ENCODE measurements around the gene RYK.

- TF ChIP-seq CTCF (conservative IDR thresholded peaks at IDR 0.05 in 1 of 2, IDR thresholded peaks at IDR 0.05 in 1 of 2; ENCODE audit: low read depth in 1 of 2, low read length in 2 of 2), result no peak
- no peak for TF ChIP-seq EZH2 (IDR thresholded peaks at IDR 0.05; ENCODE audit: low read length, missing control alignments)
These were observed 40.9 kb upstream of the RYK start for GRCh38 chr3:134291319-134292254.
